GM12878 (cell line): ENCODE results near the gene PAX5. TPM values are rescaled to one million over a fixed set of nuclear protein-coding genes. Genes with fewer than 3 reads are reported as not detected.

ENCODE experiments used
- ATAC-seq: fragments of 200-7000 bp; cut with Tn5 transposase; 3 replicates; pipeline ENCODE4 v1.9.1; 2020; ENCODE audit warnings: mild to moderate bottlenecking, moderate library complexity
- BruUV-seq: library from RNA; stranded (reverse); fragments of 400-500 nt; replicated peaks from 2 replicates; lab custom pipeline; 2021; lab: Mats Ljungman, UMichigan
- CTCF ChIA-PET: fragments of 300-600 bp; sonication (Branson Sonifier 250); formaldehyde crosslinking; extraction: SDS; loops from one replicate; lab custom pipeline; 2021; ENCODE audit warnings: inconsistent platforms; lab: Yijun Ruan, JAX
- POLR2A ChIA-PET: fragments of 350-600 bp; formaldehyde crosslinking; extraction: SDS; loops from one replicate; lab custom pipeline; 2021; ENCODE audit warnings: inconsistent platforms; lab: Charles Lee
- RAD21 ChIA-PET: fragments of 300-600 bp; sonication (Branson Sonifier 250); formaldehyde crosslinking; loops from one replicate; lab custom pipeline; 2023; ENCODE audit warnings: antibody characterized with exemption; ENCODE audit not compliant: unreplicated experiment; lab: Charles Lee
- SMC1A ChIA-PET: fragments of 300-600 bp; sonication (Branson Sonifier 250); formaldehyde crosslinking; loops from one replicate; lab custom pipeline; 2023; ENCODE audit not compliant: unreplicated experiment, uncharacterized antibody; lab: Charles Lee
- DNase-seq: peaks from one replicate; pipeline ENCODE4 v3.0.0-alpha.2; 2011; ENCODE audit warnings: low read depth, low spot score
- FAIRE-seq: peaks from 3 replicates; lab custom pipeline; 2011; peaks lifted over from hg19 to GRCh38; lab: Jason Lieb, UNC
- H2AFZ ChIP-seq: 2 replicates; pipeline ENCODE4 v1.6.0; 2011; ENCODE audit warnings: low read depth, low read length, control low read depth; ENCODE audit not compliant: control insufficient read depth
- H3K27ac ChIP-seq: 2 replicates; pipeline ENCODE4 v1.5.1; 2011; ENCODE audit warnings: control low read depth; ENCODE audit not compliant: control insufficient read depth, insufficient read depth
- H3K27me3 ChIP-seq, 2 experiments: replicated peaks in 1 of 2; 2 replicates each; pipeline versions ENCODE4 v1.6.0 to v1.6.1; 2011; ENCODE audit warnings: low read length in 1 of 2; ENCODE audit not compliant: control insufficient read depth in 2 of 2, insufficient read depth in 2 of 2
- H3K36me3 ChIP-seq, 2 experiments: 2 replicates each; pipeline ENCODE4 v1.5.1; 2011; ENCODE audit warnings: low read length in 1 of 2; ENCODE audit not compliant: control insufficient read depth in 2 of 2, insufficient read depth in 2 of 2
- H3K4me1 ChIP-seq: 2 replicates; pipeline ENCODE4 v1.6.1; 2011; ENCODE audit warnings: mild to moderate bottlenecking, low read length, moderate library complexity, mixed read lengths; ENCODE audit not compliant: control insufficient read depth, insufficient read depth
- H3K4me2 ChIP-seq: 2 replicates; pipeline ENCODE4 v1.6.0; 2011; ENCODE audit warnings: control low read depth; ENCODE audit not compliant: control insufficient read depth, insufficient read depth
- H3K4me3 ChIP-seq: fragments of 200-600 bp; sonication (generic); 2 replicates; pipeline ENCODE4 v1.5.1; 2016
- H3K79me2 ChIP-seq: 2 replicates; pipeline ENCODE4 v1.6.0; 2011; ENCODE audit warnings: low read length; ENCODE audit not compliant: control insufficient read depth, insufficient read depth
- H3K9ac ChIP-seq: 2 replicates; pipeline ENCODE4 v1.8.0; 2011; ENCODE audit warnings: low read length, control low read depth, mixed read lengths; ENCODE audit not compliant: control insufficient read depth, insufficient read depth
- H3K9me3 ChIP-seq: replicated peaks from 3 replicates; pipeline ENCODE4 v1.5.1; 2011; ENCODE audit warnings: mild to moderate bottlenecking, low read length; ENCODE audit not compliant: control insufficient read depth, insufficient read depth
- H4K20me1 ChIP-seq: 2 replicates; pipeline ENCODE4 v1.6.0; 2011; ENCODE audit not compliant: control insufficient read depth, insufficient read depth
- BHLHE40 ChIP-seq, 2 experiments: fragments of 450-650 bp in 1 of 2; IDR thresholded peaks; 2 replicates each; pipeline ENCODE4 v1.6.1; 2011 to 2017; ENCODE audit warnings: low read depth in 2 of 2, borderline replicate concordance in 1 of 2, improper control_type of control experiment in 1 of 2, low read length in 1 of 2, mild to moderate bottlenecking in 1 of 2
- IKZF2 ChIP-seq, 2 experiments: fragments of 450-650 bp; IDR thresholded peaks; 2 replicates each; pipeline ENCODE4 v1.6.1; 2017; ENCODE audit warnings: mild to moderate bottlenecking in 2 of 2, moderate library complexity in 2 of 2
- IRF4 ChIP-seq: IDR thresholded peaks from 2 replicates; pipeline ENCODE4 v1.6.1; 2011; ENCODE audit warnings: low read depth, low read length
- MYC ChIP-seq: IDR thresholded peaks from 2 replicates; pipeline ENCODE4 v1.6.1; 2011; ENCODE audit warnings: mild to moderate bottlenecking, low read length, moderate library complexity, inconsistent platforms; ENCODE audit not compliant: insufficient read depth, insufficient replicate concordance, insufficient read length, severe bottlenecking
- NFIC ChIP-seq: IDR thresholded peaks from 2 replicates; pipeline ENCODE4 v1.6.1; 2012; ENCODE audit warnings: low read depth, mild to moderate bottlenecking, inconsistent platforms, low read length, moderate library complexity
- POLR2AphosphoS2 ChIP-seq: IDR thresholded peaks from 2 replicates; pipeline ENCODE4 v1.6.1; 2011; ENCODE audit warnings: low read depth, mild to moderate bottlenecking, low read length, improper control_type of control experiment, moderate library complexity
- RFX5 ChIP-seq: IDR thresholded peaks from 2 replicates; pipeline ENCODE4 v1.6.1; 2011; ENCODE audit warnings: low read depth, low read length, improper control_type of control experiment
- SMAD1 ChIP-seq: fragments of 450-650 bp; IDR thresholded peaks from 2 replicates; pipeline ENCODE4 v1.6.1; 2018; ENCODE audit warnings: mild to moderate bottlenecking, low read depth; ENCODE audit not compliant: partially characterized antibody
- SPI1 ChIP-seq: IDR thresholded peaks from 2 replicates; pipeline ENCODE4 v1.6.1; 2011; ENCODE audit warnings: low read depth, mild to moderate bottlenecking, low read length, moderate library complexity, borderline replicate concordance; ENCODE audit not compliant: insufficient read depth
- TCF7 ChIP-seq: IDR thresholded peaks from 2 replicates; pipeline ENCODE4 v1.6.1; 2014; ENCODE audit warnings: antibody characterized with exemption, borderline replicate concordance
- WGBS: methylation state at CpG from one replicate; pipeline ENCODE4 v1.1.6; 2016; ENCODE audit warnings: low lambda C conversion rate; ENCODE audit not compliant: insufficient replicate concordance, insufficient coverage; ENCODE audit errors: missing lambda C conversion rate; 5-methylcytosine and 5-hydroxymethylcytosine counted together
- in situ Hi-C: fragments of 300-500 bp; cut with MboI; formaldehyde crosslinking; loops from 9 replicates; pipeline ENCODE4 v1.14.3; 2018; ENCODE audit warnings: mixed read lengths
- intact Hi-C: fragments of 100-400 bp; cut with micrococcal nuclease; formaldehyde crosslinking; loops from one replicate; pipeline ENCODE4 v1.14.2; 2022; ENCODE audit not compliant: unreplicated experiment
- polyA plus RNA-seq, 11 experiments: library from polyadenylated mRNA; depleted of rRNA in 4 of 11; unstranded in 6 of 11; stranded (reverse) in 5 of 11; fragments of >200 nt; fragmentation: Nextera tagmentation in 4 of 11; fragmentation: Illumina TruSeq in 1 of 11; extraction: Ambion mirVana in 4 of 11; extraction: Trizol in 1 of 11; gene quantifications; 1 replicate in 1 of 11; 2 replicates in 10 of 11; pipeline versions ENCODE4 v1.2.1 to v1.2.3, GENCODE V29; 2011 to 2016; ENCODE audit warnings: inconsistent platforms in 2 of 11, missing spikeins in 2 of 11, low read depth in 1 of 11
- total RNA-seq, 4 experiments: library from RNA; depleted of rRNA in 3 of 4; stranded (reverse); fragments of >200 nt in 3 of 4; fragmentation: Illumina TruSeq in 1 of 4; extraction: Trizol in 1 of 4; gene quantifications; 2 replicates each; pipeline versions ENCODE4 v1.2.1 to v1.2.3, GENCODE V29; 2013 to 2021
- TF ChIP-seq, protein P1 (sequence below): fragments of 450-650 bp; IDR thresholded peaks from 2 replicates; pipeline ENCODE4 v1.6.1; 2016; ENCODE audit warnings: mild to moderate bottlenecking
- TF ChIP-seq, protein P2 (sequence below): fragments of 150-350 bp; IDR thresholded peaks from 2 replicates; pipeline ENCODE4 v1.6.1; 2016; ENCODE audit warnings: low read depth, low read length
- TF ChIP-seq, protein P3 (sequence below): fragments of 450-650 bp; formaldehyde crosslinking; IDR thresholded peaks from 2 replicates; pipeline ENCODE4 v1.4.0; 2022; ENCODE audit warnings: mild to moderate bottlenecking, moderate library complexity

The PAX5 gene
- total and polyA plus RNA-seq, 10 of the 15 experiments (the other 5 are each of a cell fraction or from before 2014, with no cell fraction given) = 2.2 to 123 (median 31.9) TPM

DNA sequence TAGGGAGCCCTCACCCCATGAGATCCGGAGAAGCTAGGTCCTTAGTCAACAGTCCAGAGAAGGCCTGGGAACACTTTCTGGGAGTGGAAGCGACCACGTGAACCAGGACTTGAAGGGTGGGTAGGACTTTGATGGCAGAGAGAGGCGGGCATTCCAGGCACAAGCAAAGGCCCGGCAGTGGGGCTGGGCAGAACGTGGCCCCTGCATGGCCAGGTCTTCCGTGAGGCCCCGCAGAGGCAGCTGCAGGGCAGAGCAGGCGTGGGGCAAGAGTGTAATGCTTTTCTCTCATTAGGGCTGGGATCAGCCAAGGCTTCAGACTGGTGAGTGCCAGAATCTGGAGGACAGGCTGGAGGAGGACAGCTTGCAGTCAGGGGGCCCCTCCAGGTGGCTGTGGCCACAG is 184.1 kb downstream of the PAX5 start:
- H3K27ac ChIP-seq = no peak overlapping the region
- no peaks in the 10 kb centered on the region for H3K27me3 ChIP-seq
- ATAC-seq (no peak), DNase-seq (no peak), FAIRE-seq (no peak)
- ChIA-PET POLR2A (interaction anchor here (0.6 kb wide), 1 partner anchor 228 kb away, joined by 3 read pairs; no protein-coding TSS in a partner anchor), CTCF (no interaction called here), SMC1A (no interaction called here), RAD21 (no interaction called here)
- no peak overlapping the region for H3K4me2 ChIP-seq
- 0 out of 2 replicates have a peak, but pooled peaks cover 4% of the 10 kb centered on the region for H4K20me1 ChIP-seq
- H2AFZ ChIP-seq = no peak overlapping the region
- 0 out of 2 replicates have a peak, but pooled peaks cover 3% of the 10 kb centered on the region for H3K4me1 ChIP-seq
- peaks cover 47 to 49% of the 10 kb centered on the region in 2 experiments for H3K36me3 ChIP-seq
- intact Hi-C loops (no loop called here), in situ Hi-C loops (no loop called here)
- H3K9me3 ChIP-seq = no peaks in the 10 kb centered on the region
- TF ChIP-seq, protein P1, sequence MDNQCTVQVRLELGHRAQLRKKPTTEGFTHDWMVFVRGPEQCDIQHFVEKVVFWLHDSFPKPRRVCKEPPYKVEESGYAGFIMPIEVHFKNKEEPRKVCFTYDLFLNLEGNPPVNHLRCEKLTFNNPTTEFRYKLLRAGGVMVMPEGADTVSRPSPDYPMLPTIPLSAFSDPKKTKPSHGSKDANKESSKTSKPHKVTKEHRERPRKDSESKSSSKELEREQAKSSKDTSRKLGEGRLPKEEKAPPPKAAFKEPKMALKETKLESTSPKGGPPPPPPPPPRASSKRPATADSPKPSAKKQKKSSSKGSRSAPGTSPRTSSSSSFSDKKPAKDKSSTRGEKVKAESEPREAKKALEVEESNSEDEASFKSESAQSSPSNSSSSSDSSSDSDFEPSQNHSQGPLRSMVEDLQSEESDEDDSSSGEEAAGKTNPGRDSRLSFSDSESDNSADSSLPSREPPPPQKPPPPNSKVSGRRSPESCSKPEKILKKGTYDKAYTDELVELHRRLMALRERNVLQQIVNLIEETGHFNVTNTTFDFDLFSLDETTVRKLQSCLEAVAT = no peak
- TF ChIP-seq SMAD1 = no peak
- TF ChIP-seq BHLHE40 (IDR thresholded peaks at IDR 0.05; ENCODE audit: borderline replicate concordance in 1 of 2, low read depth in 2 of 2, low read length in 1 of 2) = no peak
- no peak for TF ChIP-seq TCF7
- no peak for TF ChIP-seq IKZF2 (IDR thresholded peaks at IDR 0.05)
- TF ChIP-seq RFX5 = no peak
- TF ChIP-seq SPI1 = no peak
- TF ChIP-seq, protein P2, sequence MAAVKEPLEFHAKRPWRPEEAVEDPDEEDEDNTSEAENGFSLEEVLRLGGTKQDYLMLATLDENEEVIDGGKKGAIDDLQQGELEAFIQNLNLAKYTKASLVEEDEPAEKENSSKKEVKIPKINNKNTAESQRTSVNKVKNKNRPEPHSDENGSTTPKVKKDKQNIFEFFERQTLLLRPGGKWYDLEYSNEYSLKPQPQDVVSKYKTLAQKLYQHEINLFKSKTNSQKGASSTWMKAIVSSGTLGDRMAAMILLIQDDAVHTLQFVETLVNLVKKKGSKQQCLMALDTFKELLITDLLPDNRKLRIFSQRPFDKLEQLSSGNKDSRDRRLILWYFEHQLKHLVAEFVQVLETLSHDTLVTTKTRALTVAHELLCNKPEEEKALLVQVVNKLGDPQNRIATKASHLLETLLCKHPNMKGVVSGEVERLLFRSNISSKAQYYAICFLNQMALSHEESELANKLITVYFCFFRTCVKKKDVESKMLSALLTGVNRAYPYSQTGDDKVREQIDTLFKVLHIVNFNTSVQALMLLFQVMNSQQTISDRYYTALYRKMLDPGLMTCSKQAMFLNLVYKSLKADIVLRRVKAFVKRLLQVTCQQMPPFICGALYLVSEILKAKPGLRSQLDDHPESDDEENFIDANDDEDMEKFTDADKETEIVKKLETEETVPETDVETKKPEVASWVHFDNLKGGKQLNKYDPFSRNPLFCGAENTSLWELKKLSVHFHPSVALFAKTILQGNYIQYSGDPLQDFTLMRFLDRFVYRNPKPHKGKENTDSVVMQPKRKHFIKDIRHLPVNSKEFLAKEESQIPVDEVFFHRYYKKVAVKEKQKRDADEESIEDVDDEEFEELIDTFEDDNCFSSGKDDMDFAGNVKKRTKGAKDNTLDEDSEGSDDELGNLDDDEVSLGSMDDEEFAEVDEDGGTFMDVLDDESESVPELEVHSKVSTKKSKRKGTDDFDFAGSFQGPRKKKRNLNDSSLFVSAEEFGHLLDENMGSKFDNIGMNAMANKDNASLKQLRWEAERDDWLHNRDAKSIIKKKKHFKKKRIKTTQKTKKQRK = no peak
- TF ChIP-seq, protein P3, sequence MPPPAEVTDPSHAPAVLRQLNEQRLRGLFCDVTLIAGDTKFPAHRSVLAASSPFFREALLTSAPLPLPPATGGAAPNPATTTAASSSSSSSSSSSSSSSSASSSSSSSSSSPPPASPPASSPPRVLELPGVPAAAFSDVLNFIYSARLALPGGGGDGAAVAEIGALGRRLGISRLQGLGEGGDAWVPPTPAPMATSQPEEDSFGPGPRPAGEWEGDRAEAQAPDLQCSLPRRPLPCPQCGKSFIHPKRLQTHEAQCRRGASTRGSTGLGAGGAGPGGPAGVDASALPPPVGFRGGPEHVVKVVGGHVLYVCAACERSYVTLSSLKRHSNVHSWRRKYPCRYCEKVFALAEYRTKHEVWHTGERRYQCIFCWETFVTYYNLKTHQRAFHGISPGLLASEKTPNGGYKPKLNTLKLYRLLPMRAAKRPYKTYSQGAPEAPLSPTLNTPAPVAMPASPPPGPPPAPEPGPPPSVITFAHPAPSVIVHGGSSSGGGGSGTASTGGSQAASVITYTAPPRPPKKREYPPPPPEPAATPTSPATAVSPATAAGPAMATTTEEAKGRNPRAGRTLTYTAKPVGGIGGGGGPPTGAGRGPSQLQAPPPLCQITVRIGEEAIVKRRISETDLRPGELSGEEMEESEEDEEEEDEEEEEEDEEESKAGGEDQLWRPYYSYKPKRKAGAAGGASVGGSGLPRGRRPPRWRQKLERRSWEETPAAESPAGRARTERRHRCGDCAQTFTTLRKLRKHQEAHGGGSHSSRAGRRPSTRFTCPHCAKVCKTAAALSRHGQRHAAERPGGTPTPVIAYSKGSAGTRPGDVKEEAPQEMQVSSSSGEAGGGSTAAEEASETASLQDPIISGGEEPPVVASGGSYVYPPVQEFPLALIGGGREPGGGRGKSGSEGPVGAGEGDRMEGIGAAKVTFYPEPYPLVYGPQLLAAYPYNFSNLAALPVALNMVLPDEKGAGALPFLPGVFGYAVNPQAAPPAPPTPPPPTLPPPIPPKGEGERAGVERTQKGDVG = no peak
- no peak for TF ChIP-seq NFIC
- TF ChIP-seq IRF4 = no peak
- TF ChIP-seq MYC = no peak
- no peak for TF ChIP-seq POLR2AphosphoS2
- no peak overlapping the region for H3K9ac ChIP-seq
- over 99% methylated on average over 9 of the region's 9 CpGs for WGBS
- H3K79me2 ChIP-seq = no peaks in the 10 kb centered on the region
- H3K4me3 ChIP-seq = no peak overlapping the region
- no TSS peak for BruUV-seq
